Activated CD4-positive, alpha-beta T cell treated with anti-CD3 and anti-CD28 coated beads, Interleukin-2, amount 10 ng/mL, durations not matched to agents 24 days and 14 days (primary cell): ENCODE measurements around the gene KLF7. TPM values are rescaled to one million over a fixed set of nuclear protein-coding genes. Genes with fewer than 3 reads are reported as not detected.

Experiments used
- DNase-seq: peaks from one replicate; pipeline ENCODE4 v3.0.0; 2022
- H3K27ac Mint-ChIP-seq: one replicate; pipeline ENCODE4 v1.8.0; 2022; ENCODE audit warnings: mild to moderate bottlenecking, mixed read lengths
- H3K27me3 Mint-ChIP-seq: one replicate; pipeline ENCODE4 v1.8.0; 2022; ENCODE audit warnings: mixed read lengths
- H3K36me3 Mint-ChIP-seq: one replicate; pipeline ENCODE4 v1.8.0; 2022; ENCODE audit warnings: low read depth, mild to moderate bottlenecking, mixed read lengths
- H3K4me1 Mint-ChIP-seq: one replicate; pipeline ENCODE4 v1.8.0; 2021; ENCODE audit warnings: mixed read lengths
- H3K4me3 Mint-ChIP-seq: one replicate; pipeline ENCODE4 v1.8.0; 2022; ENCODE audit warnings: mild to moderate bottlenecking, moderate library complexity, mixed read lengths
- H3K9me3 Mint-ChIP-seq: one replicate; pipeline ENCODE4 v1.8.0; 2021; ENCODE audit warnings: mixed read lengths
- intact Hi-C: fragments of 100-400 bp; cut with micrococcal nuclease; formaldehyde crosslinking; loops from one replicate; pipeline ENCODE4 v1.15.1; 2023
- total RNA-seq: library from RNA; stranded (reverse); gene quantifications from 2 replicates; pipeline ENCODE4 v1.2.3, GENCODE V29; 2022

Gene KLF7
- total RNA-seq, 1 donor from 2014 or later: 12.6 TPM

DNA sequence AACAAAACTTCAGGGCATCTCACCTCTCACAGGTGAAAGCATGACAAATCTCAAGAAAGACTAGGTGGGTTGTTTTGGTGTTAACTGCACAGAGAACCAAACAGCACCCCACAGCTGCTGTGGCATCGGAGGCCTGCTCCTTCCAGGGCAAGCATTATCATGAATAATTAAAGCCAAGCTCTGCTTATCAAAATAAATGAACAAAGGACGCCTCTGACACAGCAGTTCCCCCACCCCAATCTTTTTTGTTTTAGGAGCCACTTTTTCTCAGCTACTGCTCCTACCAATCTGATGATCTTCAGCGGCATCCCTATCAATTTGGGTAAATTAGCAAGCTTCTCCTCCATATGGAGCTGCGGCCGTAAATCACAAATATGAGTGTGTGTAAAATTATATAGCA, 58.6 kb downstream of the KLF7 start:
- Mint-ChIP-seq H3K4me3 (no peak overlapping the region), H3K4me1 (peaks cover 6% of the 10 kb centered on the region)

GRCh38 chr2:207103132-207103531, 62.6 kb downstream of the KLF7 start:
- Mint-ChIP-seq H3K9me3 (no peaks in the 10 kb centered on the region), H3K36me3 (peaks cover 33% of the 10 kb centered on the region), H3K27me3 (no peaks in the 10 kb centered on the region), H3K4me3 (no peak overlapping the region), H3K27ac (no peak overlapping the region), H3K4me1 (peaks cover 6% of the 10 kb centered on the region)
- intact Hi-C loops: no loop called here
- DNase-seq: no peak

More for the DNA sequence above, 58.6 kb downstream of the KLF7 start:
- no peaks in the 10 kb centered on the region for H3K27me3 Mint-ChIP-seq
- no peak for DNase-seq
- no peaks in the 10 kb centered on the region for H3K9me3 Mint-ChIP-seq
- no peak overlapping the region for H3K27ac Mint-ChIP-seq
- H3K36me3 Mint-ChIP-seq: peaks cover 24% of the 10 kb centered on the region
- intact Hi-C loops: no loop called here

- Mint-ChIP-seq H3K27me3 (no peaks in the 10 kb centered on the region), H3K36me3 (peaks cover 28% of the 10 kb centered on the region), H3K4me3 (no peak overlapping the region), H3K4me1 (peaks cover 6% of the 10 kb centered on the region), H3K27ac (no peak overlapping the region), H3K9me3 (no peaks in the 10 kb centered on the region)
- intact Hi-C loops: no loop called here
- DNase-seq: no peak
Observed at GRCh38 chr2:207101984-207102383, 63.8 kb downstream of the KLF7 start.

DNA sequence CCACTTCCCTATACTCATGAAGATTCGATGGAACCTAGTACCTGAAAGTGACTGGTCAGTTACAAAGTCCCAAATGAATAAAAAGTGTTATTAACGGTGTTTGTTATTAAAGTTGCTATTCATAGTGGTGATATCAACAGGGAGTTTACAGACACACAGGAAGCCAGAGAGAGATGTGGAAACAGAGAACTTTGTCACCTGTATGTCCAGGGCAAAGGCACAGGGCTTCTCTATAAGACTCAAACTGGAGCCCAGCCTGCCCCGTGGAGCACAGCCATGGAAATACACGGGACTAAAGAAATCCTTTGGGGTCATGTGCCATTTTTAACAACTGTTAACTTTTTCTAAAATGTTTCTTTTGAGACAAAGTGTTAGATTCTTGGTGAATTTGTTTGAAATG, 68.5 kb downstream of the KLF7 start:
- peaks cover 25% of the 10 kb centered on the region for H3K36me3 Mint-ChIP-seq
- peaks cover 6% of the 10 kb centered on the region for H3K4me1 Mint-ChIP-seq
- peaks cover 4% of the 10 kb centered on the region for H3K9me3 Mint-ChIP-seq
- DNase-seq: no peak
- H3K27me3 Mint-ChIP-seq: no peaks in the 10 kb centered on the region
- H3K27ac Mint-ChIP-seq: no peak overlapping the region
- intact Hi-C loops: no loop called here
- H3K4me3 Mint-ChIP-seq: no peak overlapping the region

DNA sequence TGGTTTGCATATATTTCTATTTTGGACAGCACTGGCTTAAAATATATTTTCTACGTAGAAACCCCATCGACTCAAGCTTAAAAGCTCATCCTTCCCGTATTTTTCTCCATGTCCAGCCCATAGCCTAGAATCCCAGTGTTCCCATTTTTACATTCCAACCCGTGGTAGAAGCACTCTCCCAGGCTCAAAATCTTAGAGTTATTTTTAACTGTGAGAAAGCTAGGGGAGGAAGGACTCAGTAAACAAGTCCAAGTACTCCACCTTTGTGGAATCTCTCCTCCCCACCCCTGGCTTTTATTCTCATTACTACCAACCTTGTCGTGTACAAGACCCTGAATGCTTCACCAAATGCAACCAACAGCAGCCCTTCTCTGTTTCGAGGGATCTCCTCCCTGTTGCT, 69.8 kb downstream of the KLF7 start:
- Mint-ChIP-seq H3K36me3 (peaks cover 25% of the 10 kb centered on the region), H3K4me1 (peaks cover 3% of the 10 kb centered on the region), H3K4me3 (no peak overlapping the region), H3K27me3 (no peaks in the 10 kb centered on the region), H3K27ac (no peak overlapping the region), H3K9me3 (peaks cover 8% of the 10 kb centered on the region)
- no peak for DNase-seq
- intact Hi-C loops: no loop called here

GRCh38 chr2:207093234-207093633, 72.5 kb downstream of the KLF7 start:
- no peak for DNase-seq
- H3K27ac Mint-ChIP-seq: no peak overlapping the region
- no peaks in the 10 kb centered on the region for H3K27me3 Mint-ChIP-seq
- intact Hi-C loops: no loop called here
- H3K4me3 Mint-ChIP-seq: no peak overlapping the region
- H3K9me3 Mint-ChIP-seq: peaks cover 8% of the 10 kb centered on the region
- peaks cover 27% of the 10 kb centered on the region for H3K36me3 Mint-ChIP-seq
- H3K4me1 Mint-ChIP-seq: peaks cover 10% of the 10 kb centered on the region

DNA sequence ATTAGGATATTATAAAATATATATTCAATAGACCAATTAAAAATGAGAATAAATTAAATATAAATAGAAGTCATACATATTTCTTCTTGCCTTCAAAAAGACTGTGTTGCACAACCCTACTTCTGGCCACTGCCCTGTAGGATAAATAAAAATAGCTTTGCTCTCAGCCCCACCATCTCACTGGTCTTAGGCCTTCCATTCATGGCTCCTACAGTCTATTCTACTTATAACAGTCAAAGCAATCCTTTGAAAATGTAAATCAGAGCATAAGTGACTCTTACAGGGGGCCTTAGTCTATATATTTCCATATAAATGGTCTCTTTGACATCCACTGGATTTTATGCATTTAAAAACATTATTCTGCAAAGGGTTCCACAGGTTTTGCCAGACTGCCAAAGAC, 72.9 kb downstream of the KLF7 start:
- no peak for DNase-seq
- Mint-ChIP-seq H3K4me3 (no peak overlapping the region), H3K27me3 (no peaks in the 10 kb centered on the region), H3K36me3 (peaks cover 27% of the 10 kb centered on the region), H3K27ac (no peak overlapping the region), H3K4me1 (peaks cover 11% of the 10 kb centered on the region), H3K9me3 (peaks cover 8% of the 10 kb centered on the region)
- intact Hi-C loops: no loop called here

DNA sequence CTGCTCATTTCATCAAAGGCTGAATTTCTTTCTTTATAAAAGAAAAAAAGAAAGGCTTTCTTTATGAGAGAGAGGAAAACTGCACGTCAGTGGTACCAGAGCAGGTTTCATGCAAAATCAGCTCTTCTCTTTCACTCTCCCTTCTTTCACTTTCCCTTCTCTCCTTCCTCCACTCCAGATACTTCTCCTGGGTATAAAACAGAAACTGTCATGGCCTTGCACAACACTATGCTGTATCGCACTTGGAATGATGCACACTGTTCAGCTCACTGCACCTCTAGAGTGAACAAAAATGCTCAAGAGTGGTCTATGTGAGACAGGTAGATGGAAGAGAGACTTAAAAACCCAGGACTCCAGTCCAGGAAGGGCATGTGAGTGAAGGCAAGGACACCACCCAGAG, 73.8 kb downstream of the KLF7 start:
- Mint-ChIP-seq H3K27me3 (no peaks in the 10 kb centered on the region), H3K27ac (no peak overlapping the region), H3K9me3 (peaks cover 8% of the 10 kb centered on the region), H3K36me3 (peaks cover 30% of the 10 kb centered on the region), H3K4me3 (no peak overlapping the region), H3K4me1 (peaks cover 12% of the 10 kb centered on the region)
- intact Hi-C loops: no loop called here
- no peak for DNase-seq

- Mint-ChIP-seq H3K36me3 (peaks cover 36% of the 10 kb centered on the region), H3K27me3 (no peaks in the 10 kb centered on the region), H3K4me1 (peaks cover 12% of the 10 kb centered on the region), H3K4me3 (no peak overlapping the region), H3K9me3 (peaks cover 8% of the 10 kb centered on the region), H3K27ac (no peak overlapping the region)
- intact Hi-C loops: no loop called here
- DNase-seq: no peak
Observed at GRCh38 chr2:207091176-207091575, 74.6 kb downstream of the KLF7 start.

DNA sequence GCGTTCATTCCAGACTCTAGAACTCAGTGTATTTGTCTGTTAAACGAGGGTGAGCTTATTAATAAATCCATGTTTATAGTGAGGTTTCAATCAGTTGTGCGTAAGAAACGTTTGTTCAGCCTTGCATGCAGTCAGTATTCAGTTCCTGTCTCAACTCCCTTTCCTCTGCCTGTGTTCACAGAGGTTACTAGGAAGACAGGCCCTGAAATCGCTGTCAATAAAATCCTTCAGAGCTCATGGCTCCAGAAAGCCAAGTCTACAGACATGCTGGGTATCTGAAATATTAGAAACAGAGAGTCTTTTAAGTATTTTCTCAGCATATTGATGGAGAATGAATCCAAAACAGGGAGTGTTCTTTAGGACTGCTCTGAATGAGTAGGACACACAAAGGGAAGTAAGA, 75.4 kb downstream of the KLF7 start:
- Mint-ChIP-seq H3K4me1 (peaks cover 12% of the 10 kb centered on the region), H3K4me3 (no peak overlapping the region), H3K27ac (no peak overlapping the region), H3K36me3 (peaks cover 40% of the 10 kb centered on the region), H3K9me3 (peaks cover 8% of the 10 kb centered on the region), H3K27me3 (no peaks in the 10 kb centered on the region)
- DNase-seq: no peak
- intact Hi-C loops: no loop called here

DNA sequence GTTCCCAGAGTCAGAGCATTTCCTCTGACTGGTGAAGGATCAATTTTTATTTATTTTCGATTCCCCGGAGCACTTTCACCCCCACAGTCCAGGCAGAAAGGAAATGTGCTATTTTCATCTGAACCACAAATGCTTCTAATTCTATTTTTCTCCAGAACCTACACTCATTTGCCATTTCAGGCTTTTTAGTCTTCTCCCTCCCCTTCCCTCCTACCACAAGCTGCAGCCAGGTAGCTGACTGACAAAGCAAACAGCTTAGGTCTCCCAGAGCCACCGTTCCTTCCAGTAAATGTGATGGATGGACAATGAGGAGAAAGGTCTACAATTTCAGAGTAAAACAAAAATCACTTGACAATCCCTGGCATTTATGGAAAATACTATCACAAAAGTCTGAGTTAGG, 76.9 kb downstream of the KLF7 start:
- H3K4me3 Mint-ChIP-seq: no peak overlapping the region
- no peak overlapping the region for H3K27ac Mint-ChIP-seq
- no peak for DNase-seq
- intact Hi-C loops: no loop called here
- peaks cover 8% of the 10 kb centered on the region for H3K9me3 Mint-ChIP-seq
- H3K27me3 Mint-ChIP-seq: no peaks in the 10 kb centered on the region
- H3K4me1 Mint-ChIP-seq: peaks cover 12% of the 10 kb centered on the region
- peaks cover 41% of the 10 kb centered on the region for H3K36me3 Mint-ChIP-seq

DNA sequence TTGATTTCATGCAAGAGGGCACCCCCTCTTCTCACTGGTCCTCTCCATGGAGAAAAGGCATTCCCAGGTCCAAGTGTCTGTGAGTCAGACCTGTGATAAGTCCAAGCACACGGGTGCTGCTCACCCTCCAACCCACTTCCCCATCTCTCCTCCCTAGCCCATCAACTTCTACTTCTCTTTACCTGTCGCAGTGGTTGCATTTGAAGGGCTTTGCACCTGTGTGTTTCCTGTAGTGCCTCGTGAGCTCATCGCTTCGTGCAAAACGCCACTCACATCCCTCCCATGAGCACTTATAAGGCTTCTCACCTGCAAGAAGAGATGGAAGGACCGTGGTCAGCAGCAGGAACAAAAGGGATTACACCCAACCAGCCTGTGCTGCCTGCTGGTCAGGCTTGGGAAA, 77.5 kb downstream of the KLF7 start:
- intact Hi-C loops: no loop called here
- Mint-ChIP-seq H3K27me3 (no peaks in the 10 kb centered on the region), H3K36me3 (peaks cover 37% of the 10 kb centered on the region)

GRCh38 chr2:207087046-207087902, 78.5 kb downstream of the KLF7 start:
- H3K27ac Mint-ChIP-seq: no peak overlapping the region
- no peaks in the 10 kb centered on the region for H3K27me3 Mint-ChIP-seq
- intact Hi-C loops: no loop called here
- no peak for DNase-seq
- peaks cover 36% of the 10 kb centered on the region for H3K36me3 Mint-ChIP-seq
- H3K9me3 Mint-ChIP-seq: peaks cover 4% of the 10 kb centered on the region
- H3K4me3 Mint-ChIP-seq: no peak overlapping the region
- H3K4me1 Mint-ChIP-seq: peaks cover 17% of the 10 kb centered on the region

More for the DNA sequence above, 77.5 kb downstream of the KLF7 start:
- H3K27ac Mint-ChIP-seq: no peak overlapping the region
- no peak for DNase-seq
- peaks cover 5% of the 10 kb centered on the region for H3K9me3 Mint-ChIP-seq
- peaks cover 13% of the 10 kb centered on the region for H3K4me1 Mint-ChIP-seq
- no peak overlapping the region for H3K4me3 Mint-ChIP-seq

DNA sequence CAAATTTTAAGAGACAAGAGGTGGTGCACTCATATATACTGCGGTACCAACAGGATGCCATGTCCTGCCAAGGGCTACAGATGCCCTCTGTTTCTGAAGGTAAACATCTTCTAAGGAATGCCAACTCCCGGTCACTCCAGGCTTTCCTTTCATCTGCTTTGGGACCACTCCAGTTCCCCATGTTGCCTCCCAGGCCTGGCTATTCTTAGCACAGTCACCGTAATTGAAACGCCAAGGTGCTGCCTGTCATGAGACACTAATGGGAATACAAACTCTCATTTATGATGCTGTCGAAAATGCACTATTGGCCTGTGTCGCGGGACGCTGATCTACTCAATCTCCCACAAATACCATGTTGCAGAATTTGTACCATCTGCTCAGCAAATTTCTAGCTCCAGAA, 79.6 kb downstream of the KLF7 start:
- Mint-ChIP-seq H3K4me3 (no peak overlapping the region), H3K27me3 (no peaks in the 10 kb centered on the region), H3K9me3 (no peaks in the 10 kb centered on the region), H3K4me1 (peaks cover 14% of the 10 kb centered on the region), H3K36me3 (peaks cover 30% of the 10 kb centered on the region), H3K27ac (no peak overlapping the region)
- intact Hi-C loops: no loop called here
- no peak for DNase-seq

- DNase-seq: no peak
- H3K9me3 Mint-ChIP-seq: no peaks in the 10 kb centered on the region
- intact Hi-C loops: no loop called here
- peaks cover 14% of the 10 kb centered on the region for H3K4me1 Mint-ChIP-seq
- no peak overlapping the region for H3K4me3 Mint-ChIP-seq
- no peaks in the 10 kb centered on the region for H3K27me3 Mint-ChIP-seq
- peaks cover 34% of the 10 kb centered on the region for H3K36me3 Mint-ChIP-seq
- H3K27ac Mint-ChIP-seq: no peak overlapping the region
Observed at GRCh38 chr2:207085110-207085509, 80.6 kb downstream of the KLF7 start.
